ENCODE data around the gene MYH14.

Gene MYH14

GRCh38 chr19:50197348-50197747 lies 6.1 kb upstream of the MYH14 start:
- DNase-seq (ENCODE audit: low read depth, low spot score), result no peak
- in situ Hi-C loops (cut with HindIII; ENCODE audit: low sequenced_read_pairs), result no loop called here
- no peak overlapping the region for H3K4me3 ChIP-seq (ENCODE audit: low read depth, low read length)
- no peak for TF ChIP-seq CTCF (IDR thresholded peaks at IDR 0.05; ENCODE audit: low read depth, low read length)

GRCh38 chr19:50198431-50199258 lies 4.8 kb upstream of the MYH14 start:
- in situ Hi-C loops (cut with HindIII; ENCODE audit: low sequenced_read_pairs), result no loop called here
- TF ChIP-seq CTCF (IDR thresholded peaks at IDR 0.05; ENCODE audit: low read depth, low read length), result no peak

GRCh38 chr19:50199259-50199555 lies 4.2 kb upstream of the MYH14 start:
- TF ChIP-seq CTCF (IDR thresholded peaks at IDR 0.05; ENCODE audit: low read depth, low read length), result no peak
- in situ Hi-C loops (cut with HindIII; ENCODE audit: low sequenced_read_pairs), result no loop called here
- DNase-seq (ENCODE audit: low read depth, low spot score), result no peak
- H3K4me3 ChIP-seq (ENCODE audit: low read depth, low read length), result no peak overlapping the region

More at GRCh38 chr19:50198431-50199258, 4.8 kb upstream of the MYH14 start:
- H3K4me3 ChIP-seq (ENCODE audit: low read depth, low read length), result no peak overlapping the region
- DNase-seq (ENCODE audit: low read depth, low spot score), result no peak

DNA sequence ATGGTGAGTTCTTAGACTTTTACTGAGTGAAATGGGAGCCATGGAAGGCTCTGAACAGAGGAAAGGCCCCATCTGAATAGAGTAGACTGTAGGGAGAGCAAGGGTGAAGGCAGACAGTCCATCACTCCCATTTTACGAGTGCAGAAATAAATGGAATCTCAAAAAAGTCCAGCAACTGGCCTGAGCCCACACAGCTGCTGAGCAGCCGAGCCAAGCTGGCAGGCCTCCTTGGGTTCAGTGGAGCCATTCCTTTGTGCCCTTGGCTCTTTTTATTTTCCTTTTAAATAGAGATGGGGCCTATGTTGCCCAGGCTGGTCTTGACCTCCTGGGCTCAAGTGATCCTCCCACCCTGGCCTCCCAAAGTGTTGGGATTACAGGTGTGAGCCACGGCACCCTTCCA lies 1.0 kb upstream of the MYH14 start:
- no peak for DNase-seq (ENCODE audit: low read depth, low spot score)
- no peak for TF ChIP-seq CTCF (IDR thresholded peaks at IDR 0.05; ENCODE audit: low read depth, low read length)
- H3K4me3 ChIP-seq (ENCODE audit: low read depth, low read length), result no peak overlapping the region
- in situ Hi-C loops (cut with HindIII; ENCODE audit: low sequenced_read_pairs), result no loop called here

DNA sequence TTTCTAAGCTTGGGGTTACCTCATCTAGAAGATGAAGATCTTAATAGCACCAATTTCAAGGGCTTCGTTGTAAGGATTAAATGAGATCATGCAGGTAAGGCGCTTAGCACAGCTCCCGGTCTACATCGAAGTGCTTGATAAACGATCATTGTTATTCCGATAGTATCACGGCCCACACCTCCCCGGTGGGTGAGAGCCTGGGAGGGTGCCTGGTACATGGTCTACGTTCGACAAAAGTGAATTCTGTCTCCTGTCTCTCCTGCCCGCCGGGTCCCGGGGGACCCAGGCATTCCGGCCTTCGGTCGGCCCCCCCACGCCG lies 501 bp upstream of the MYH14 start:
- no peak for TF ChIP-seq CTCF (IDR thresholded peaks at IDR 0.05; ENCODE audit: low read depth, low read length)
- DNase-seq (ENCODE audit: low read depth, low spot score), result no peak
- H3K4me3 ChIP-seq (ENCODE audit: low read depth, low read length), result no peak overlapping the region
- in situ Hi-C loops (cut with HindIII; ENCODE audit: low sequenced_read_pairs), result no loop called here

DNA sequence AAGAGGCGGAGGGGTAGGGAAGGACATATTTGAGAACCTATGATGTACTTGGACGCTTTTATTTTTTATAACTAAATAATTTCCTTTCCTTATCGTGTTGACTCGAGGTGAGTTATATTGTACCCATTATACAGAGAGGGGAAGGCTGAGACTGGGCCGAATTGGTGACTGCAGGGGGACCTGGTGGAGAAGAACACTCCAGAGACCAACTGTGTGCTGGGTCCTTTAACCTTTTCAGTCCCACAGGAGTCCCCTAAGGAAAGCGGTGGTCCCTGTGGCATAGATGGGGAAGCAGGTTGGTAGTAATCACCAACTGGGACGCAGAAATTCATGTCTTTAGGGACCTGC lies 633 bp downstream of the MYH14 start:
- in situ Hi-C loops (cut with HindIII; ENCODE audit: low sequenced_read_pairs), result no loop called here
- no peak for TF ChIP-seq CTCF (IDR thresholded peaks at IDR 0.05; ENCODE audit: low read depth, low read length)
- H3K4me3 ChIP-seq (ENCODE audit: low read depth, low read length), result no peak overlapping the region
- DNase-seq (ENCODE audit: low read depth, low spot score), result no peak
